HEK293T (cell line): Measurements from ENCODE around the gene SLC31A2.

Source experiments
- CTCF ChIA-PET: fragments of 350-600 bp; formaldehyde crosslinking; extraction: SDS; loops from one replicate; lab custom pipeline; 2021; ENCODE audit warnings: antibody characterized with exemption, inconsistent platforms; lab: Yijun Ruan, JAX
- POLR2A ChIA-PET: fragments of 350-600 bp; formaldehyde crosslinking; extraction: SDS; loops from one replicate; lab custom pipeline; 2020; ENCODE audit warnings: antibody characterized with exemption, inconsistent platforms; lab: Yijun Ruan, JAX
- DNase-seq: peaks from one replicate; pipeline ENCODE4 v3.0.0; 2012; ENCODE audit warnings: mixed read lengths; ENCODE audit errors: extremely low spot score
- ARNT ChIP-seq: fragments of 450-650 bp; IDR thresholded peaks from 2 replicates; pipeline ENCODE4 v1.6.1; 2017; ENCODE audit warnings: mild to moderate bottlenecking
- BHLHE40 ChIP-seq: fragments of 450-650 bp; IDR thresholded peaks from 2 replicates; pipeline ENCODE4 v1.6.1; 2016; ENCODE audit warnings: mild to moderate bottlenecking, moderate library complexity, borderline replicate concordance
- CTBP1 ChIP-seq: fragments of 450-650 bp; IDR thresholded peaks from 2 replicates; pipeline ENCODE4 v1.6.1; 2016; ENCODE audit warnings: borderline replicate concordance
- ELF4 ChIP-seq: fragments of 450-650 bp; IDR thresholded peaks from 2 replicates; pipeline ENCODE4 v1.6.1; 2017; ENCODE audit warnings: antibody characterized with exemption
- FOXA1 ChIP-seq: fragments of 450-650 bp; IDR thresholded peaks from 2 replicates; pipeline ENCODE4 v1.6.1; 2016; ENCODE audit warnings: mild to moderate bottlenecking
- FOXK2 ChIP-seq: fragments of 450-650 bp; IDR thresholded peaks from 2 replicates; pipeline ENCODE4 v1.6.1; 2016; ENCODE audit warnings: mild to moderate bottlenecking
- FOXM1 ChIP-seq: fragments of 450-650 bp; IDR thresholded peaks from 2 replicates; pipeline ENCODE4 v1.6.1; 2017; ENCODE audit warnings: mild to moderate bottlenecking, borderline replicate concordance
- HDGF ChIP-seq: fragments of 450-650 bp; IDR thresholded peaks from 2 replicates; pipeline ENCODE4 v1.6.1; 2017; ENCODE audit warnings: antibody characterized with exemption, borderline replicate concordance
- L3MBTL2 ChIP-seq: fragments of 450-650 bp; conservative IDR thresholded peaks from 2 replicates; pipeline ENCODE4 v1.6.1; 2016; ENCODE audit warnings: mild to moderate bottlenecking
- LEF1 ChIP-seq: fragments of 450-650 bp; IDR thresholded peaks from 2 replicates; pipeline ENCODE4 v1.6.1; 2017; ENCODE audit warnings: mild to moderate bottlenecking, borderline replicate concordance
- NFRKB ChIP-seq: fragments of 450-650 bp; IDR thresholded peaks from 2 replicates; pipeline ENCODE4 v1.6.1; 2016; ENCODE audit warnings: mild to moderate bottlenecking, moderate library complexity
- PKNOX1 ChIP-seq: fragments of 450-650 bp; IDR thresholded peaks from 2 replicates; pipeline ENCODE4 v1.6.1; 2016
- SP1 ChIP-seq: fragments of 450-650 bp; IDR thresholded peaks from 2 replicates; pipeline ENCODE4 v1.6.1; 2017
- SUZ12 ChIP-seq: fragments of 450-650 bp; IDR thresholded peaks from 2 replicates; pipeline ENCODE4 v1.6.1; 2016; ENCODE audit warnings: mild to moderate bottlenecking
- TARDBP ChIP-seq: fragments of 450-650 bp; IDR thresholded peaks from 2 replicates; pipeline ENCODE4 v1.6.1; 2016
- ZNF384 ChIP-seq: fragments of 450-650 bp; IDR thresholded peaks from 2 replicates; pipeline ENCODE4 v1.6.1; 2016

SLC31A2 gene

GRCh38 chr9:113158446-113158845, 7.6 kb downstream of the SLC31A2 start:
- TF ChIP-seq HDGF, result no peak
- TF ChIP-seq FOXK2, result no peak
- TF ChIP-seq FOXM1, result no peak
- no peak for TF ChIP-seq ARNT
- no peak for TF ChIP-seq L3MBTL2
- TF ChIP-seq PKNOX1, result no peak
- TF ChIP-seq SUZ12, result no peak
- no peak for TF ChIP-seq LEF1
- no peak for TF ChIP-seq TARDBP
- no peak for DNase-seq
- CTCF ChIA-PET, result no interaction called here
- POLR2A ChIA-PET, result no interaction called here

DNA sequence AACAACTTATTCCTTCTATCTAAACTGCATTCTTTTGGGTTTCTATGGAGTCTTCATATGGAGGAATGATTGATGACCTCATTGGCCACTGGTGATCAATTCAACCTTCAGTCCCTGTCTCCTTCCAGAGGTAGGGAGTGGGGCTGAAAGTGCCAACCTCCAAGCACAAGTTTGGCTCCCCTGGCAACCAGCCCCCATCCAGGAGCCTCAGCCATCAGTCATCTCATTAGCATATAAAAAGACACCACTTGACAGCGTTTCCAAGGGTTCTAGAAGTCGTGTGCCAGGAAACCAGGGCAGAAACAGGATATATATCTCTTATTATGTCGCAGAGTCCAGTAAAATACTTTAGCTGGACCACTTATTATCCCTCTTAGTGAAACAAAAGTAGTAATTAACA, 9.8 kb downstream of the SLC31A2 start:
- POLR2A ChIA-PET, result no interaction called here
- TF ChIP-seq FOXA1 (no peak), L3MBTL2 (no peak), ARNT (no peak), TARDBP (no peak), HDGF (no peak), ZNF384 (no peak), LEF1 (no peak), FOXK2 (no peak), FOXM1 (no peak), NFRKB (no peak), BHLHE40 (no peak), SUZ12 (no peak), CTBP1 (no peak)
- no peak for DNase-seq
- CTCF ChIA-PET, result no interaction called here

DNA sequence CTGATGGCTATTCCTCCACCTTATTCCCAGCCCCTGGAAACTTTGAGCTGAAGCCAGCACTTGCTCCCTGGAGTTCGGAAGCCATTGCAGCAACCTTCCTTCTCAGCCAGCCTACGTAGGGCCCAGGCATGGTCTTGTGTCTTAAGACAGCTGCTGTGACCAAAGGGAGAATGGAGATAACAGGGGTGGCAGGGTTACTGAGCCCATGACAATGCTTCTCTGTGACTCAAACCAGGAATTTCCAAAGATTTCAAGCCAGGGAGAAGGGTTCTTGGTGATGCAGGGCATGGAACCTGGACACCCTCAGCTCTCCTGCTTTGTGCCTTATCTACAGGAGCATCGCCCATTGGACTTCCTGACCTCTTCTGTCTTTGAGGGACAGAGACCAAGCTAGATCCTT, 12.2 kb downstream of the SLC31A2 start:
- TF ChIP-seq FOXM1 (no peak), ZNF384 (no peak), ARNT (no peak), PKNOX1 (no peak), SP1 (no peak), FOXK2 (no peak)
- ChIA-PET CTCF (interaction anchor here (0.7 kb wide), 1 partner anchor 471 kb away, joined by 3 read pairs; no protein-coding TSS in a partner anchor), POLR2A (no interaction called here)
- no peak for DNase-seq

- CTCF ChIA-PET, result no interaction called here
- DNase-seq, result no peak
- no peak for TF ChIP-seq PKNOX1
- no peak for TF ChIP-seq ELF4
- TF ChIP-seq FOXA1, result no peak
- no peak for TF ChIP-seq ZNF384
- no peak for TF ChIP-seq SUZ12
- no peak for TF ChIP-seq L3MBTL2
- no peak for TF ChIP-seq HDGF
- TF ChIP-seq FOXM1, result no peak
- TF ChIP-seq SP1, result no peak
- no peak for TF ChIP-seq TARDBP
- no peak for TF ChIP-seq LEF1
- TF ChIP-seq BHLHE40, result no peak
- TF ChIP-seq FOXK2, result no peak
- no peak for TF ChIP-seq CTBP1
- no peak for TF ChIP-seq NFRKB
- no peak for TF ChIP-seq ARNT
- POLR2A ChIA-PET, result no interaction called here
Measured at GRCh38 chr9:113164536-113165300, 13.9 kb downstream of the SLC31A2 start.

- no peak for DNase-seq
- POLR2A ChIA-PET, result interaction anchor here (0.6 kb wide), 1 partner anchor 16 kb away, joined by 3 read pairs; no protein-coding TSS in a partner anchor
- TF ChIP-seq CTBP1 (no peak), ELF4 (no peak), SP1 (no peak), ZNF384 (no peak), NFRKB (no peak), ARNT (no peak), HDGF (no peak), SUZ12 (no peak), BHLHE40 (no peak), FOXA1 (no peak), TARDBP (no peak), LEF1 (no peak), FOXM1 (no peak), L3MBTL2 (no peak), PKNOX1 (no peak), FOXK2 (no peak)
- CTCF ChIA-PET, result no interaction called here
Measured at GRCh38 chr9:113166039-113166438, 15.2 kb downstream of the SLC31A2 start.

- ChIA-PET CTCF (no interaction called here), POLR2A (no interaction called here)
- DNase-seq, result no peak
- TF ChIP-seq TARDBP, result no peak
Measured at GRCh38 chr9:113168809-113169208, 18.0 kb downstream of the SLC31A2 start.
